Raji (cell line): ENCODE results near the gene FAM117A.

Experiments
- POLR2A ChIP-seq: IDR thresholded peaks from 2 replicates; pipeline ENCODE4 v1.6.1; 2011; ENCODE audit warnings: low read depth, low read length, control low read depth; ENCODE audit not compliant: insufficient read depth

Gene FAM117A

DNA sequence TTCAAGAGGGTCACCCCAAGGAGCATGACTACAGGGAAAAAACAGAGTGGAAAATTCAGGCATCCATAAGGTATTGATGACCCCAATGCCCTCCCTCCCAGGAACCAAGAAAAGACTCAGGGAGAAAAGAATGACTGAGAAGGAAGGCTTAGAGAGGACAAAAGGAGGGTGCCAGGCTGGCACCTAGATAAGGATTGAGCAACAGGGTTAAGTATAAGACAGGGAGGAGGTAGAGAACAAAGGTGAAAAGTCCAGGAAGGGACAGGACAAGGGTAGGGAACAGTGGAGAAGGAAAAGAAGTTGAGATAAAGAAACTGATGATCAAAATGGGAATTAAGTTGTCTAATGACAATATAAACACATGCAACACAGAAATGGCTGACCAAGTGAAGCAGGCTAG lies 58.7 kb downstream of the FAM117A start:
- TF ChIP-seq POLR2A, result no peak

- TF ChIP-seq POLR2A, result no peak
Observed at GRCh38 chr17:49703557-49704277, 60.2 kb downstream of the FAM117A start.

DNA sequence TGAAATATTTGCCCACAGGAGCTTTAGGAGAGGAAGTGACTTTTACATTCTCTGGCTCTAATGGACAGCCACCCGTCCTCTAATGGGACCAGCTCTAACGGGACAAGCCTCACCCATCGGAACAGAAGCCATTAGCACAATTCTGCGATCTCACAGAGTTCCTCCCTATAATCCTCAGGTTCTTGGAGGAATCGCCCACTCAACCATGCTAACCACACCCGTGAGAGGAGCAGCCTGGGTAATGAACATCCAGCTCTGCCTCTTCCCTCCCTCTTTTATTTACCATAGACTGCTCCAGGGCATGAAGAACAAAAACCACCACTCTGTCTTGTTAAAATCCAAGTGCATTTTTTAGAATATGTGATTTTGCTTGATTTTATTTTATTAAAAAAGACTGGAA lies 63.0 kb downstream of the FAM117A start:
- no peak for TF ChIP-seq POLR2A

GRCh38 chr17:49699966-49700575 lies 63.9 kb downstream of the FAM117A start:
- no peak for TF ChIP-seq POLR2A

DNA sequence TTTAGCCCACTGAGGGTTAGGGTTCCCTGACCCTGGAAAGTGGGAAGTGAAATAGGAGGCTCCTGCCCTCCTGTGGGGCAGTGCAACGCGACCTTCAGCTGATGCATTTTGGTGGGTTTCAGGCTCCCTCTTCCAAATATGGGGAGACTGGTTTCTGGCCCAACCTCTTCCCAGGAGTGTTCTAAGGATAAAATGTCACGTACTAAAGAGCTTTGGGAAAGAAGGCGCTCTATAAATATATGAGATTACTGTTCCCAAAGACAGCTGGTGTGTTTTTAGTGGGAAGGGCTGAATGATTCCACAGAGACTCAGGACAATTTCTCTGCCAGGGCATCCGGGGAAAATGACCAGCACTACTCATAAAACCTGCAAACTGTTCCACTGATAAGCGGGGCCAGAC lies 65.9 kb downstream of the FAM117A start:
- no peak for TF ChIP-seq POLR2A

- no peak for TF ChIP-seq POLR2A
Observed at GRCh38 chr17:49696233-49696761, 67.6 kb downstream of the FAM117A start.

GRCh38 chr17:49695698-49696232 lies 68.2 kb downstream of the FAM117A start:
- no peak for TF ChIP-seq POLR2A

DNA sequence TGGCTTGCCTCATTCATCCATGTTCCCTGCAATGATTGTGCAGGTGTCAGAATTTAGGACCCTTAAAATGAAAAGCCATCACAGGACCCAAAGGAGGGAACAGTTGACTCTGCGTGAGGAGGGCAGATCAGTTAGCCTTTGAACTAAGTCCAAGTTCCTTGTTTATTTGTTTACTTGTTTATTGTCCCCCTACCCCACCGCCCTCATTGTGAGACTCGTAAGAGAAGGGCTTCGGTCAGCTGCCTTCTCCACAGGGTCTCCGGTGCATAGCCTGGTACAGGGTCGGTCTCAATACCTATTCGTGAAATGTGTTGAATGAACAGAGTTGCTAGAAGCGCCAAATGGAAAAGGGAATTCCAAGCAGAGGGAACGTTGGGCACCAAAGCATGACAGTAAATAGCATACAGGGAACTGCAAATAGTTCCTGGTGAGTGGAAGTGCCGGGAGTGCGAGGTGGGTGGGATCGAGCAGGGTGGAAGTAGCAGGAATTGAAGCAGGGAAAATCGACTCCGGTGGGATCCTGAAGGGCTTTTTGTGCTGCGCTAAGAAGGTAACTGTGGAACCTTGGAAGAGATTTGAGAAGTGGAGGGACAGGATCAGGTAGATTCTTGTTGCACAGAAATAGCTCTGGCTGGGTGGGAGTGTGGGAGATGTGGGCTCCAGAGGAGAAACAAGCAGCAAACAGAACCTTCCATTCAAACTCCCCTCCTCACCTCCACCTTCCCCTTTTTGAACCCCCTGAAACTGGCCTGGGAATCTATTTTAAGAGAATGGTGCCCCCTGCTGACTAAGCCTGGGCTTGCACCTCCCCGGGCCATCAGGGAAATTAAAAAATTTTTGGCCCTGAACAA lies 68.9 kb downstream of the FAM117A start:
- TF ChIP-seq POLR2A, result no peak

DNA sequence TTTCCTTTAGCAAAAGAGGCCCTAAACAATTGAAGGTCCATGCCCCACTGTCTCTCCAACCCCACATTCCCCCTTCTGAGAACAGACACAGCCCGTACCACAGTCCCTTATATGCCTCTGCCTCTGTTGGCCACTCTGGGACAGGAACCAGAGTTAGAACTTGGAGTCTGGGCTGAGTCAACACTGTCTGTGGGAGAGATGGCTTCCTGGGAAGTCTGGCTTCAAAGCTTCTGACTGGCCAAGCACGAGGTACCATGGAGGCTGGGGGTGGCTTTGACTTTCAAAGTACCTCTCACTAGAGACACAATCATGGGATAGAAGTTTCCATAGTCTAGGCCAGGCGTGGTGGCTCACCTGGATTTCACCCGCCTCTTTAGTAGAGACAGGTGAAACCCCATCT lies 71.2 kb downstream of the FAM117A start:
- no peak for TF ChIP-seq POLR2A

- TF ChIP-seq POLR2A, result no peak
Observed at GRCh38 chr17:49691677-49692191, 72.2 kb downstream of the FAM117A start.

- no peak for TF ChIP-seq POLR2A
Observed at GRCh38 chr17:49691086-49691676, 72.8 kb downstream of the FAM117A start.

GRCh38 chr17:49690256-49690655 lies 73.7 kb downstream of the FAM117A start:
- TF ChIP-seq POLR2A, result no peak

DNA sequence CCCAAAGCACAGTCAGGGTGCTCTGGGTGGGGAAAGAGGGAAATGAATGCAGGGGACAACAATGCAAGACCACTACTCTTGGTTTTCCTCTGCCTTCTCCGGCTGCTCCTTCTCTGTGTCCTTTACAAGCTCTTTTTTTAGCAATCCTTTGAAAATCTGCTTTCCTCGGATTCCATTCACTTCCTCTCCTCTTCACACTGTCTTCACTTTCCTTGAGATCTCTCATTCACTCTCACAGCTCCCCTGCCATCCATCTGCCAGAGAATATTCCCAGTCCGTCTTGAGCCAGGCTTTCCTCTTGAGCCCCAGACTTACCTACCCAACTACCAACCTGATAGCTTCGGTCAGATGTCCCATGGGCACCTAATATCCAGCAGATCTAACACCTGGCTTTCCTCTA lies 75.1 kb downstream of the FAM117A start:
- no peak for TF ChIP-seq POLR2A

- TF ChIP-seq POLR2A, result no peak
Observed at GRCh38 chr17:49687878-49688491, 75.9 kb downstream of the FAM117A start.

GRCh38 chr17:49681106-49681979 lies 82.6 kb downstream of the FAM117A start:
- TF ChIP-seq POLR2A, result no peak
